Astrocyte of the cerebellum (primary cell): ENCODE data around the gene CECR2.

Source experiments
- DNase-seq: peaks from one replicate; pipeline ENCODE4 v3.0.0-alpha.2; 2011; ENCODE audit warnings: low read depth
- H3K4me3 ChIP-seq: 2 replicates; pipeline ENCODE4 v1.5.1; 2011; ENCODE audit warnings: mild to moderate bottlenecking, low read depth, low read length, moderate library complexity
- in situ Hi-C: cut with HindIII; loops from 2 replicates; pipeline ENCODE4 v1.10.0; 2017; ENCODE audit warnings: low sequenced_read_pairs
- TF ChIP-seq, protein P1 (sequence below): IDR thresholded peaks from 2 replicates; pipeline ENCODE4 v1.5.1; 2012; ENCODE audit warnings: low read length, low read depth, moderate library complexity, mild to moderate bottlenecking; ENCODE audit errors: missing control alignments

Gene CECR2

DNA sequence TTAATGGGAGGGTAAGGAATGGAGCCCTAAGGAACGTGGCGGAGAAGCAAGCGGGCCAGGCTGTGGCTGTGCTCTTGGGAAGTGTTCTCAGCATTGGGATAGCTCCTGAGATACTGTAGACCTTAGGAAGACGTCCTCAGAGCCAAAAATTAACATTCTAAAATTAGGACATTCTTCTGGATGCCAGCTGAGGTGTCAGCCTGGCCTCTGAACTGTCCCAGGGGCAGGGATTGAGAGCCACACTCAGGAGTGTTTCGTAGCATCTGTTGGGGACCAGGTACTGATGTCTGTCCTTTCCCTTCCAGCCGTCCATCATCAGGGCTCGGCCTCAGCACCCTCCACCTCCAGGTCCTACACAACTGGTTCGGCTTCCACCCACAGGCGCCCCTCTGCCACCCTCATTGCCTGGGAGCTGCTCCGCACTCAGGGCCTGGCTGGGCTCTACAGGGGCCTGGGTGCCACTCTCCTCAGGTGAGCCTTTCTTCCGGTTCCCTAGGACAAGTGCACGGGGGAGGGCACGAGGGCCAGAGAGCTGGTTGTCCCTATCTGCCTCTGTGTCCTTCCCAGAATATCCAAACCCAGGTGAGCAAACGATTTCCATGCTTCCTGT lies 217.7 kb downstream of the CECR2 start:
- no peak overlapping the region for H3K4me3 ChIP-seq
- no peak for DNase-seq
- TF ChIP-seq, protein P1, sequence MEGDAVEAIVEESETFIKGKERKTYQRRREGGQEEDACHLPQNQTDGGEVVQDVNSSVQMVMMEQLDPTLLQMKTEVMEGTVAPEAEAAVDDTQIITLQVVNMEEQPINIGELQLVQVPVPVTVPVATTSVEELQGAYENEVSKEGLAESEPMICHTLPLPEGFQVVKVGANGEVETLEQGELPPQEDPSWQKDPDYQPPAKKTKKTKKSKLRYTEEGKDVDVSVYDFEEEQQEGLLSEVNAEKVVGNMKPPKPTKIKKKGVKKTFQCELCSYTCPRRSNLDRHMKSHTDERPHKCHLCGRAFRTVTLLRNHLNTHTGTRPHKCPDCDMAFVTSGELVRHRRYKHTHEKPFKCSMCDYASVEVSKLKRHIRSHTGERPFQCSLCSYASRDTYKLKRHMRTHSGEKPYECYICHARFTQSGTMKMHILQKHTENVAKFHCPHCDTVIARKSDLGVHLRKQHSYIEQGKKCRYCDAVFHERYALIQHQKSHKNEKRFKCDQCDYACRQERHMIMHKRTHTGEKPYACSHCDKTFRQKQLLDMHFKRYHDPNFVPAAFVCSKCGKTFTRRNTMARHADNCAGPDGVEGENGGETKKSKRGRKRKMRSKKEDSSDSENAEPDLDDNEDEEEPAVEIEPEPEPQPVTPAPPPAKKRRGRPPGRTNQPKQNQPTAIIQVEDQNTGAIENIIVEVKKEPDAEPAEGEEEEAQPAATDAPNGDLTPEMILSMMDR = no peak
- in situ Hi-C loops = no loop called here

DNA sequence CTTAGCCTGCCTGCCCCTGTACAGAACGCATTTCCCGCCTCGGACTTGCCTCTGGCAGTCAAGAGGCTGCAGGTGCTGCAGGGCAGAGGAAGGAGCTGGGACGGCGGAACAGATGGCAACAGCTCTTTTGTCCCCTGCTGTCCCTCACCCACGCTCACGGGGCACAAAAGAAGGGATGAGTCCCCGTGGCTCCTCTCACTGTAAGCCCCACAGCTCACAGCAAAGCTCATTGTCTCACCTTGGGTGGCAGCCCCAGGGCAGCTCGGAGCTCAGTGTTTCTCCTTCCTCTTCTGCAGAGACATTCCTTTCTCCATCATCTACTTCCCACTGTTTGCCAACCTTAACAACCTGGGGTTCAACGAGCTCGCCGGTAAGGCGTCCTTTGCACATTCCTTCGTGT lies 218.4 kb downstream of the CECR2 start:
- no peak for DNase-seq
- in situ Hi-C loops = no loop called here
- TF ChIP-seq, protein P1 = no peak
- no peak overlapping the region for H3K4me3 ChIP-seq

DNA sequence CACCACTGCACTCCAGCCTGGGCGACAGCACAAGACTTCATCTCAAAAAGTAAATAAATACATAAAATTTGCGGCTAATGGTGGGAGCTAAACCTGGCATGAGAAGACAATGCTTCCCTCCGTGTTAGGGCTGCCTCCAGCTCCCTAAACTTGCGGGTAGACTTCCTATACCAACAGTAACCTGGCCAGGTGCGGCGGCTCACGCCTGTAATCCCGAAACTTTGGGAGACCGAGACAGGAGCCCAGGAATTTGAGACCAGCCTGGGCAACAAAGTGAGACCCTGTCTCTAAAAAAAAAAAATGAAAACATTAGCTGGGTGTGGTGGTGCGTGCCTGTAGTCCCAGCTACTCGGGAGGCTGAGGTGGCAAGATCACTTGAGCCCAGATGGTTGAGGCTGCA lies 219.3 kb downstream of the CECR2 start:
- no peak overlapping the region for H3K4me3 ChIP-seq
- no peak for DNase-seq
- TF ChIP-seq, protein P1 = no peak
- in situ Hi-C loops = no loop called here

DNA sequence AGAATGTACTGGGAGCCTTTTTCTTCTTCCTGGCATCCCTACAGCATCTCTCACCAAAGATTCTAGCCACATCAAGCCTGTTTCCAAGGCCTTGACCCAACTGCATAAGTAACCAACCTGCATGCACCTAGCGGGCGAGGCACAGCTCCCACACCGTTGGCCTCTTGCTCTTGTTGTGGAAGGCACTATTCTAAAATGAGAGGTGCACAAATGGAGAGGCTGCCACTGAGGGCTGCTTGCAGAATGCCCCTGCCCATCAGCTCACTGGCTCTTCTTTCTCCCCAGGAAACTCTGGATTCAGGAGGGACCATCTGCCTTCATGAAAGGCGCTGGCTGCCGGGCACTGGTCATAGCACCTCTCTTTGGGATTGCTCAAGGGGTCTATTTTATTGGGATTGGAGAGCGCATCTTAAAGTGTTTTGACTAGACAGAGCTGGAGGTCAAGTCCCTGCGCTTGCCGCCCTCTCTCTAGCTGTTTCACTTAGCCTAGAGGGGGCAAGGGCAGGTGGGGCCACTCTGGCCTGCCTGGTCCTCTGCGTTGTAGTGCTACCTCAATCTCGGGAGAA lies 220.6 kb downstream of the CECR2 start:
- no peak for DNase-seq
- no peak overlapping the region for H3K4me3 ChIP-seq
- TF ChIP-seq, protein P1 = no peak
- in situ Hi-C loops = no loop called here

DNA sequence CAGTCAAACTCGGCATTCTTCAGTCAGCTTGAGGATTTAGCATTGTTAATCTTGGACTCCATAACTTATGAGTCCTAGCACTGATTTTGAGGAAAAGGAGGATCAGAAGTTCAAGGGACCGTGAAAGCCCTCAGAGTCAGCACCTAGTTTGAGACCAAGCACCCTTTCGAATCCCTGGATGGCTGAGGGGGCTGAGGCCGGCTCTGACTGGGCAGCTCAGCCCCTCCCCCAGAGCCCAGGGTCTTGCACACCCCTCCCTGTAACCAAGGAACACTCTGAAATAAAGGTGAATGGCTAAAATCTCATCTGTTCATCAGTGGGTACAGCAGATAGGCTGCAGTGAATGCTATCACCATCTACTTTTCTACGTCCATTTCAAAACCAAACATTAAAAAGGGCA lies 221.3 kb downstream of the CECR2 start:
- H3K4me3 ChIP-seq = no peak overlapping the region
- TF ChIP-seq, protein P1 = no peak
- DNase-seq = no peak
- in situ Hi-C loops = no loop called here

DNA sequence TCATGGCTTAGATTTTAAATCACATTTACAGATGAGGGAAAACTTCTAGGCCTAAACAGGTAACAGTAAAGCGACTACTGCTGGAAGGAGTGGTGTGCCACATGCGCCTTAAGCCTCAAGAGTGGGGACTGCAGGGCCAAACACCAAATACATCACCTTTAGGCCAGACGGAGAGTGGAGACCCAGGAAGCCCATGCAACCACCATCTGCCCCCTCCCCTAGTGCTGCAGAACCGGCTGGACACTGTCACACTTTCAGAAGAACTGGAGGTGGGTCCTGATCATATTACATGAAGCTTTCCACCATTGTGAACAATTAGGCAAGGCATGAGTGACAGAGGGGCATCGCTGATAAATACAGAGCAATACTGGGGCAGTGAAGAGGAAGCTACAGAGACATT lies 222.9 kb downstream of the CECR2 start:
- in situ Hi-C loops = no loop called here
- no peak overlapping the region for H3K4me3 ChIP-seq
- TF ChIP-seq, protein P1 = no peak
- no peak for DNase-seq
